Measurements from ENCODE around the gene GINS3.
"Not testable (repeated sequence)": the region's sequence is repeated elsewhere in the genome, so short reads cannot be mapped to it uniquely, and the experiment has no call there.

The GINS3 gene

GRCh38 chr16:58375386-58375785 is 16.9 kb upstream of the GINS3 start:
- Mint-ChIP-seq H3K9me3 (no peaks in the 10 kb centered on the region), H3K36me3 (ENCODE audit: low read depth) (no peaks in the 10 kb centered on the region), H3K27ac (no peak overlapping the region), H3K4me1 (ENCODE audit: low read depth) (no peaks in the 10 kb centered on the region), H3K27me3 (ENCODE audit: low read depth) (peaks cover 25% of the 10 kb centered on the region), H3K4me3 (no peak overlapping the region)
- no peak for DNase-seq (ENCODE audit: low spot score)

DNA sequence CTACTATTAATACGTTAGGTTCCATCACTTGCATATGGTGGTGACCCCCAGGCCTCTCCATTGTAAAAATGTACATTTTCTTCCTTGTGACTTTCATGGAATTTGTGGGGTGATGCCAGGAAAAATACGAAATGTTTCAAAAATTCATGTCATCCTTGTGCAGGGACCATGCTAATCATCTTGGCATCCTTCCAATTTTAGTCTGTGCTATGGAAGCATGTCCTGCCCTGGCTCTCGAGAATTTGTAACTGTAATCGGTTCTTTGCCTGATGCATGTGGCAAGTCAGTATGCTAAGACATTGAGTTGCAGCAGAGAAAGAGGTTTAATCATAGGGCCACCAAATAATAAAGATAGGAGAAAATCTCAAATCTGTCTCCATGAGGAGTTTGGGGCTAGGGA is 14.3 kb upstream of the GINS3 start:
- Mint-ChIP-seq H3K4me1 (ENCODE audit: low read depth) (no peaks in the 10 kb centered on the region), H3K36me3 (ENCODE audit: low read depth) (no peaks in the 10 kb centered on the region), H3K27ac (no peak overlapping the region), H3K27me3 (ENCODE audit: low read depth) (peaks cover 27% of the 10 kb centered on the region), H3K9me3 (no peaks in the 10 kb centered on the region), H3K4me3 (no peak overlapping the region)
- no peak for DNase-seq (ENCODE audit: low spot score)

- Mint-ChIP-seq H3K4me3 (no peak overlapping the region), H3K36me3 (ENCODE audit: low read depth) (no peaks in the 10 kb centered on the region), H3K27me3 (ENCODE audit: low read depth) (peaks cover 24% of the 10 kb centered on the region), H3K4me1 (ENCODE audit: low read depth) (no peaks in the 10 kb centered on the region), H3K9me3 (no peaks in the 10 kb centered on the region), H3K27ac (no peak overlapping the region)
- DNase-seq (ENCODE audit: low spot score), result no peak
Measured at GRCh38 chr16:58378401-58378800, 13.9 kb upstream of the GINS3 start.

GRCh38 chr16:58379736-58380135 is 12.5 kb upstream of the GINS3 start:
- no peak for DNase-seq (ENCODE audit: low spot score)
- Mint-ChIP-seq H3K36me3 (ENCODE audit: low read depth) (no peaks in the 10 kb centered on the region), H3K9me3 (no peaks in the 10 kb centered on the region), H3K27ac (no peak overlapping the region), H3K4me3 (no peak overlapping the region), H3K27me3 (ENCODE audit: low read depth) (peaks cover 20% of the 10 kb centered on the region), H3K4me1 (ENCODE audit: low read depth) (no peaks in the 10 kb centered on the region)

- H3K9me3 Mint-ChIP-seq, result no peaks in the 10 kb centered on the region
- no peaks in the 10 kb centered on the region for H3K36me3 Mint-ChIP-seq (ENCODE audit: low read depth)
- no peak overlapping the region for H3K27ac Mint-ChIP-seq
- no peak for DNase-seq (ENCODE audit: low spot score)
- H3K4me3 Mint-ChIP-seq, result no peak overlapping the region
- H3K4me1 Mint-ChIP-seq (ENCODE audit: low read depth), result no peaks in the 10 kb centered on the region
- peaks cover 14% of the 10 kb centered on the region for H3K27me3 Mint-ChIP-seq (ENCODE audit: low read depth)
Measured at GRCh38 chr16:58381661-58382060, 10.6 kb upstream of the GINS3 start.

GRCh38 chr16:58384437-58385055 is 7.7 kb upstream of the GINS3 start:
- H3K4me3 Mint-ChIP-seq, result no peak overlapping the region
- no peaks in the 10 kb centered on the region for H3K36me3 Mint-ChIP-seq (ENCODE audit: low read depth)
- no peak overlapping the region for H3K27ac Mint-ChIP-seq
- no peaks in the 10 kb centered on the region for H3K9me3 Mint-ChIP-seq
- no peaks in the 10 kb centered on the region for H3K4me1 Mint-ChIP-seq (ENCODE audit: low read depth)
- peaks cover 20% of the 10 kb centered on the region for H3K27me3 Mint-ChIP-seq (ENCODE audit: low read depth)
- DNase-seq (ENCODE audit: low spot score), result no peak

GRCh38 chr16:58385218-58385773 is 7.0 kb upstream of the GINS3 start:
- no peaks in the 10 kb centered on the region for H3K4me1 Mint-ChIP-seq (ENCODE audit: low read depth)
- no peak overlapping the region for H3K27ac Mint-ChIP-seq
- no peaks in the 10 kb centered on the region for H3K36me3 Mint-ChIP-seq (ENCODE audit: low read depth)
- H3K27me3 Mint-ChIP-seq (ENCODE audit: low read depth), result peaks cover 22% of the 10 kb centered on the region
- no peaks in the 10 kb centered on the region for H3K9me3 Mint-ChIP-seq
- DNase-seq (ENCODE audit: low spot score), result no peak
- H3K4me3 Mint-ChIP-seq, result no peak overlapping the region

DNA sequence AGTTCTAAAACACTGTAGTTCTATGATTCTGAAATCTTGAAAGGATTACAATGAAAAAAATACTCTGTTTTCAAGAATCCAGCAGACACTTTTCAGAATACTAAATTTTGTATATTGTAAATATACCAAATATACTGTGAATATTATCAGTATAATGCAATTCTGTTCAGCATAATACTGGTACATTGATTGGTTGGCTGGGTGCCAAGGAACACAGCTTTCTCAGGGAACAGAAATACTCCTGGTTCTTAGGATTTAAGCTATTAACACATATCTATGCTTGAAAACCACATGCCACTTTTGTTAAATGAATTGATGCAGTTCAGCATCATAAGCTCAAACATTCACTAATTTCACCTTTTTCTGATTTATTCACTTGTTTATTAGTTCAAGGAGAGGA is 2.5 kb upstream of the GINS3 start:
- H3K4me3 Mint-ChIP-seq, result no peak overlapping the region
- H3K27me3 Mint-ChIP-seq (ENCODE audit: low read depth), result peaks cover 12% of the 10 kb centered on the region
- no peak overlapping the region for H3K27ac Mint-ChIP-seq
- H3K4me1 Mint-ChIP-seq (ENCODE audit: low read depth), result peaks cover 16% of the 10 kb centered on the region
- peaks cover 6% of the 10 kb centered on the region for H3K9me3 Mint-ChIP-seq
- no peak for DNase-seq (ENCODE audit: low spot score)
- H3K36me3 Mint-ChIP-seq (ENCODE audit: low read depth), result peaks cover 10% of the 10 kb centered on the region

DNA sequence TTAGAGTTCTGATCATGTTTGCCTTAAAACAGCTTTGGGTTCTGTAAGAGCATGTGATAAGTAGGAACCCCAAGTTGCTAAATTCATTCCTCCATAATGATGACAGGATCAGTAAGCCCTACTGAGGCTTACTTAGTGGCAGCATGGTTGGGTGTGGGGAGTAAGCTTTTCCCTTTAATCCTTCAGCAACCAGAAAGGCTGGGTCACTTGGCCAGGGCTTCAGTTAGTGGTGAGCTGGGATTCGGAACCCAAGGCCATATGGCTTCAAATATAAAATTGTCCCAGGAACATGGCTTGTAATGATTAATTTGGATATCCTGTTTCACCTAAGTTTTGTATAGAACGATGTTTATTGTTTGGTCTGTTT is 850 bp downstream of the GINS3 start:
- Mint-ChIP-seq H3K4me3 (peak overlapping the region; percentile 95), H3K36me3 (ENCODE audit: low read depth) (peaks cover 17% of the 10 kb centered on the region), H3K9me3 (peaks cover 6% of the 10 kb centered on the region), H3K27ac (peak overlapping the region; percentile 93), H3K4me1 (ENCODE audit: low read depth) (peaks cover 16% of the 10 kb centered on the region), H3K27me3 (ENCODE audit: low read depth) (peaks cover 12% of the 10 kb centered on the region)
- DNase-seq (ENCODE audit: low spot score), result no peak

GRCh38 chr16:58396897-58397296 is 4.6 kb downstream of the GINS3 start:
- not testable (repeated sequence) for DNase-seq (ENCODE audit: low spot score); H3K4me3 Mint-ChIP-seq
- peaks cover 13% of the 10 kb centered on the region for H3K4me1 Mint-ChIP-seq (ENCODE audit: low read depth)

GRCh38 chr16:58399718-58400633 is 7.7 kb downstream of the GINS3 start:
- Mint-ChIP-seq H3K36me3 (ENCODE audit: low read depth) (peaks cover 24% of the 10 kb centered on the region), H3K9me3 (no peaks in the 10 kb centered on the region), H3K4me3 (no peak overlapping the region), H3K27ac (no peak overlapping the region), H3K27me3 (ENCODE audit: low read depth) (no peaks in the 10 kb centered on the region), H3K4me1 (ENCODE audit: low read depth) (no peaks in the 10 kb centered on the region)
- no peak for DNase-seq (ENCODE audit: low spot score)

More at GRCh38 chr16:58396897-58397296, 4.6 kb downstream of the GINS3 start:
- not testable (repeated sequence) for H3K27me3 Mint-ChIP-seq (ENCODE audit: low read depth); H3K9me3 Mint-ChIP-seq; H3K27ac Mint-ChIP-seq
- peaks cover 26% of the 10 kb centered on the region for H3K36me3 Mint-ChIP-seq (ENCODE audit: low read depth)

DNA sequence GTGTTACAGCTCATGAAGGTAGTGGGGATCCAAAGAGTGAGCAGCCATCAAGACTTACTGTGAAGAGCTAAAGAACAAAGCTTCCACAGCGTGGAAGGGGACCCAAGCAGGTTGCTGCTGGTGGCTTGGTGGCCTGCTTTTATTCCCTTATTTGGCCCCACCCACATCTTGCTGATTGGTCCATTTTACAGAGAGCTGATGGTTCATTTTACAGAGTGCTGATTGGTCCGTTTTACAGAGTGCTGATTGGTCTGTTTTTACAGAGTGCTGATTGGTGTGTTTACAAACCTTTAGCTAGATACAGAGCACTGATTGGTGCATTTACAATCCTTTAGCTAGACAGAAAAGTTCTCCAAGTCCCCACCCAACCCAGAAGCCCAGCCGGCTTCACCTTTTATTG is 9.0 kb downstream of the GINS3 start:
- not testable (repeated sequence) for H3K27ac Mint-ChIP-seq; H3K9me3 Mint-ChIP-seq; H3K4me3 Mint-ChIP-seq; H3K4me1 Mint-ChIP-seq (ENCODE audit: low read depth); DNase-seq (ENCODE audit: low spot score); H3K27me3 Mint-ChIP-seq (ENCODE audit: low read depth)
- H3K36me3 Mint-ChIP-seq (ENCODE audit: low read depth), result peaks cover 21% of the 10 kb centered on the region

DNA sequence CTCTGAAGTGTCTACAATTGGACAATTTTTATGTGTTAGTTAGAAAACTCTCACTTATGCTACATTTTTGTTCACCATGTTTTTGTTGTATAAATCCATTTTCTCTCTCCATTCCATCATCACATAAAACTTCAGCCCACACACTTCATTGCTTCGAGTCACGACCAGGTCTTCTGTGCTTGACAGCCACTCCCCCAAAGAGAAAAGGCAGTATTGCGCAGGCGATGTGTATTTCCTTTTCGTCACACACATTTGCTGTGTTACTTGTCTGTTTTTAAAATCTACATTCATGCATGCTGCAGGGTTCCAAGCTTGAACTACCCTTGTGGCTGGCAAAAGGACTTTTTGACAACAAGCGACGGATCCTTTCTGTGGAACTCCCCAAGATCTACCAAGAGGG is 10.5 kb downstream of the GINS3 start:
- Mint-ChIP-seq H3K4me3 (no peak overlapping the region), H3K27ac (no peak overlapping the region), H3K9me3 (no peaks in the 10 kb centered on the region), H3K4me1 (ENCODE audit: low read depth) (no peaks in the 10 kb centered on the region), H3K36me3 (ENCODE audit: low read depth) (peaks cover 21% of the 10 kb centered on the region), H3K27me3 (ENCODE audit: low read depth) (no peaks in the 10 kb centered on the region)
- DNase-seq (ENCODE audit: low spot score), result no peak

DNA sequence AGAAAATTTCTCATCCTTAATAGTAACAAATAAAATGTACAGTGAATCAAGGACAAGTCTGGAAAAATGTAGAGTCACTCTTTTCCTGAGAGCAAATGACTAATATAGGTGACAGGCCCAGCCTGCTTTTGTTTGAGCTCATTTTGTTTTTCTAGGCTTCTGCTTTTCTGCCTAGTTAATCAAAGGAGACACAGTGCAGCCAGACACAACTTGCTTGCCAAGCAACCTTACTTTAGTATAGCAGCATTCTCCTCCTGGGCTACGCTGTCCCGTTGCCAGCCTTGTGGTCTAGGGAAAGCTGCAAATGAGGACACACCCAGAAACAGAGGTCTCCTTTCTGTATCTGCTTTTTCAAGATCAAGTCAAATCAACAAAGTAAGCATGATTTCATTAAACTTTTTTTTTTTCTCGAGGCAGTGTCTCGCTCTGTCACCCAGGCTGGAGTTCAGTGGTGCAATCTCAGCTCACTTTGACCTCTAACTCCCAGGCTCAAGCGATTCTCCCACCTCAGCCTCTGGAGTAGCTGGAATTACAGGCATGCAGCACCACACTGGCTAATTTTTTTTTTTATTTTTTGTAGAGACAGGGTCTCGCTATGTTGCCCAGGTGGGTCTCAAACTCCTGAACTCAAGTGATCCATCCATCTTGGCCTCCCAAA is 17.2 kb downstream of the GINS3 start:
- DNase-seq (ENCODE audit: low spot score), result no peak
- no peaks in the 10 kb centered on the region for H3K4me1 Mint-ChIP-seq (ENCODE audit: low read depth)
- no peaks in the 10 kb centered on the region for H3K9me3 Mint-ChIP-seq
- no peak overlapping the region for H3K4me3 Mint-ChIP-seq
- H3K36me3 Mint-ChIP-seq (ENCODE audit: low read depth), result peaks cover 1% of the 10 kb centered on the region
- H3K27me3 Mint-ChIP-seq (ENCODE audit: low read depth), result no peaks in the 10 kb centered on the region
- no peak overlapping the region for H3K27ac Mint-ChIP-seq

All from T-helper 2 cell treated with Interferon-gamma antibody and Interleukin-4, amounts not matched to agents 5 μg/mL and 100 μg/mL, for 36 hours (primary cell).